Measurements from ENCODE around the gene IL3.

The IL3 gene, protein sequence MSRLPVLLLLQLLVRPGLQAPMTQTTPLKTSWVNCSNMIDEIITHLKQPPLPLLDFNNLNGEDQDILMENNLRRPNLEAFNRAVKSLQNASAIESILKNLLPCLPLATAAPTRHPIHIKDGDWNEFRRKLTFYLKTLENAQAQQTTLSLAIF

GRCh38 chr5:132060501-132061161 lies at the start of gene IL3:
TSS of gene IL3 (plus strand) at chr5:132060655. CDS start at chr5:132060707, 52 bp downstream.
- no peak for DNase-seq

- DNase-seq = no peak
Observed at GRCh38 chr5:132010989-132011621, 49.4 kb upstream of the IL3 start.

GRCh38 chr5:132011622-132012343 lies 48.7 kb upstream of the IL3 start, which contains the start of gene ACSL6:
TSS of gene ACSL6 (minus strand) at chr5:132011658. CDS start at chr5:132011553, 105 bp downstream.
- DNase-seq = no peak

DNA sequence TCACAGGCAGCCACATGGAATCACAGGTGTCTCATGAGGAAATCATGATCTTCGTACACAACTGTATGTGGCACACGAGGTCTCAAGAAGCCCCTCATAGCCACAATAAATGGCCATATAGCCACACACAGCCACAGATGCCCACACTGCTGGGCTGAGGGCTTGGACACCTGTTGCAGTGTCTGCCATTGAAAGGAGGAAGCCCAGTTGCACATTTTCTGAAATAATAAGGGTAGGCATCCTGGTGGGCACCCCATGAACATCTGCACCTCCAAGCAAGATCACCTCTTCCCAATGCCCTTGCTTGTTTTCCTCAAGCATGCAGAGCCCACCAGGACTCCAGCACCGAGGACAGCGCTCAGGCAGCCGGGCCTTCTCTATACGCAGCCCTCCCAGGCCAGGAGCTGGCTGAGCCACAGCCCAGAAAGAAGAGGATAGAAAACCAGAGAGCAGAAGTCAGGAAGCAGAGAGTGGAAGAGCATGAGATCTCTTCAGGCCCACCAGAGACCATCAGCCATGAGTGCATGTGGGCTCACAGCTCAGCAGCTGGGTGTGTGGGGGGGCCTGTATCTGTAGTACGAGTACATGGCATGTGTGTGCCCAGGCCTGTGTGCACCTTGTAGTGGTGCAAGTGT lies 48.0 kb upstream of the IL3 start:
- DNase-seq = no peak

- no peak for DNase-seq
Observed at GRCh38 chr5:132013006-132013689, 47.3 kb upstream of the IL3 start.

DNA sequence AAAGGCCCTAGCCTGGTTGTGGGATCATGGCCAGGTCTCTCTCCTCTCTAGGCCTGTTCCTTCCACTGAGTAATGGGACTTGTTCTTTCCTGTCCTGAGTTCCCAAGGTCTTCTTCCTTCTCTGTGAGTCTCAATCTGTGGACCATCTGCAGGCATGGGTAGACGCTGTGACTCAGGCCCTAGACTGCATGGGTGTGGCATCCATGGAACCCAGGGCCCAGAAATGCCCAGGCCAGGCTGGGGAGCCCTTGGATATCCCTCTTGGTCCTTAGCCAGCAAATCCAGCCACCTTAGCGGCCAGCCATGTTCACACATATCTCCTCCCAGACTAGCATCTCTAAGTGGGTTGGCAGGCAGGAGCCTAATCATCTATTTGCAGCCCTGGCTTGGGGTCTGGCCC lies 46.7 kb upstream of the IL3 start:
- no peak for DNase-seq

DNA sequence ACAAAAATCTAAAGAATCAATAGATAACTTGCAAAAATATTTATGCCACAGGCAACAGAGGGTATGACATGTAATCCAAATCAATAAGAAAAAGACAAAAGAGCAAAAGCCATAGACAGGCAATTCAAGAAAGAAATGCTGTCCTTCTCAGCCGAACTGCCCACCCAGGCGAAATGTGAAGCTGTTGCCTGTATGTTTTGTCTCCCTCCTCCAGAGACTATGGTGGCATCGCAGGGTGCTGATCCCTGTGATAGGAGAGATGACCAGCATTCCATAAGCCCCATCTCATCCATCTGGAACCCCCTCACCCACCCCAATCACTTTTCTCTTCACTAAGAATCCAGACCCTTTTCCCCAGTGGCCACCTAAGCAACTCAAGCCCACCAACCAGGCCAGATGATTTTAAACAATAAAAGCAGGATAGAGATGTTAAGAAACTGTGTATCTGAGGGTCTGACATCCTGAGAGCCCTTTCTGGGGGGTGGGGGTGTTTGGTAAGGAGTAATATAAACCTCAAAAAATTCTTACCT lies 43.7 kb upstream of the IL3 start:
- DNase-seq = no peak

GRCh38 chr5:132017316-132017715 lies 43.1 kb upstream of the IL3 start:
- no peak for DNase-seq

GRCh38 chr5:132017738-132018625 lies 42.5 kb upstream of the IL3 start:
- DNase-seq = no peak

DNA sequence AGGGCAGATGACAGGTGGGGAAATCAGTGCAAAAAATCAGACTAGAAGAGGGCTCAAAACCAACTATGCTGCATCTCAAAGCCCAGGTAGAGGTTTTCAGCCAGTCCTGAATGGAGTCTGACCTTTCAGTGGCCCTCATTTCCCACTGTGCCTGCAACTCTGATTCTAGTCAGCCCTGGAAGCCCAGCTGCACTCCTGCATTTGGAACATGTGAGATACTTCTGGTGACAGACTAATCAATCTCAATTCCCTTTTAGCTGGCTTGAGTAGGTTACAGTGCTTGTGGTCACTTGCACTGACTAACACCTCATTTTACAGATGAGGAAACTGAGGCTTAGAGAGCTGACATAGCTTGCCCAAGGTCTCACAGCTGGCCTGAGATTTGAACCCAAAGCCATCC lies 41.1 kb upstream of the IL3 start:
- no peak for DNase-seq

DNA sequence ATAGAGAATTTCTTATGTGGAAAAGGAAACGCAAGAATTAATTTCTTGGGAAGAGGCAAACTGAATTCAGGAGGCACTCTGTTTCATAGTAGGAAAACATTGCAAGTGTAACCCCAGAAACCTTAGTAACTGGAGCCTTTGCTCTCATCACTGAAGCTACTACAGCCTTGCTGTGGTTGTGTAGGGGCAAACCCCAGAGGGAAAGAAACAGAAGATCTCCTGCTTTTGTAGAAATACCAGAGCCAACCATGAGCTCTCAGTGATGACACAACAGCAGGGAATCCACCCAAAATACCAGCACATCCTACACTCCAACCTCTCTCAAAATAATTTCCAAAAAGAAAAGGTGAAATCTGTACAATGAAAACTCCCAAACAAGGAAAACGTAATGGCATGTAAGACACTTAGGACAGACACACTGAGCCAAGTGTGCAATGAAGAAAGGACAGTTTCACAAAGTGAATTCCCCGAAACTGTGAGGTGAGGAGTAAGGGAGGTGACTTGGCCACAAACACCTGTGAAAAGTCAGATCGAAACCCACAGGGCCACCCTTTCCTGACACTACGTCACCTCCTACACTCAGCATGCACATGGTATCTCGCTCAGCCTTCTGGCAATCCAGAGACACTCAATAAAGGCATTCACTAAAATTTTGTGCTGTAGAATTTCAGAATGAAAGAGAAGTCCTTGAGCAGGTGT lies 40.4 kb upstream of the IL3 start:
- DNase-seq = no peak

DNA sequence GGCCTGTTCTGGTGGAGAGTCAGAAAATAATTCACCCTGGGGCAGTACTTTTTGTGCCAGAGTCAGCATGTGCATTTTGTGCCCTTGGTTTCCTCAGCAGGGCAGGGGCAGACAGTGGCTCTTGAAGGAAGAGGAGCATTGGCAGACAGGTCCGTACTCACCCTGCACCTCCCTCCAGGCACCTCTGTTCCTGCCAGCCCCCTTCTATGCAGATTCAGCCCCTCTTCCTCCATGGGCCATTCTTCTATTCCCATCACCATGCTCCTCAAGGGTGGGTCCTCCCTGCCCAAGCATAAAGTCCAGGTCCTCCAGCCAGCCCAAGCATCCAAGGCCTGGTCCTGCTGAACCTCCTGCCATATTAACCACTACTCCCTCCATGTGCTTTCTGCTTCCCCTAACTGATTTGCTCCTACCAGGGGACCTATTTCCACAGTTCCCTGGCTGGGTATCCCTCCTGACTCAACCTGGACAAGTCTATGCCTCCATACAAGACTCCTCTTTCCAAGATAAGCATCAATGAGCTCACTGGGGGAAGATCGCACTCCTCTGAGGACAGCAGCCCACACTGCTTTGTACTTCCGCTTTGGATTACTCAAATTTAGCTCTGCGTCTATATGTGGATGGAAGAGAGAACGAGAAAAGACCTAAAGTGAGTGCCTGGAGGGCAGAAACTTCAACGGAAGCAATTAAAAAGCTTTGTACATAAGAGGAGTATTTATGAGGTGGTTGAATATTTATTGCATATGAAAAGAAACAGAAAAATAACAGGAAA lies 39.7 kb upstream of the IL3 start:
- DNase-seq = no peak

DNA sequence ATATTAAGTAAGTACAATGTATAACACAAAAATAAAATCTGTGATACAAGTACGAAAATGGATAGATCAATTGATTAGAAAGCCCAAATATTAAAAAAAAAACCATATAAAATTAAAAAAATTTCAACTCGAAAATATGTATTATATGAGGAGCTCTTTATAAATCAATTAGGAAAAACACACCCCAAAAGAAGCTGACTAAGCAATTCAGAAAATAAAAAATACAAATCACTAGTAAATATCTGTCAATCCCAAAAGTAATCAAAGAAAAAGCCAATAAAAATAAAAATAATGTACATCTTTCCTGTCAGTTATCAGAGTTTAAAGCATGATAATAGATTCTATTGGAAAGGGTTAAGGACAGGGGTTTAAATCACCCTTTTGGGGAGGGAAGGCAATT lies 38.8 kb upstream of the IL3 start:
- no peak for DNase-seq

DNA sequence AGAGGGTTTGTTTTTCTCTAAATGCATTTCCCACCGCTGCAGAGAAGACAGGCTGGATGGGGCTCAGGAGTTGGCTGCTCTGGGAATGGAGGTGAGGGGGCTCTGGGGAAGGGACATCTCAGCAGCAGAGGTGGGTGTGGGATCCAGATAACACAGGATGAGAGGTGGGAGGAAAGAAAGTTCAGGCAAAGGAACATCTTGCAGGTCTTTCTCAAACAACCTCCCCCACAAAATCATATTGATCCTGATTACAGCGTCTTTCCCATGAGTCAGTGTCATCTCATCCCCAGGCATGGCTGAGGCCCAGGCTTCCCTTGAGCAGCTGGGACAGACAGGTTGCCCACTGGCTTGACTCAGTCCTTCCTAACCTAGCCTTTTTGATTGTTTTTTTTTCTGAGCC lies 37.7 kb upstream of the IL3 start:
- no peak for DNase-seq

DNA sequence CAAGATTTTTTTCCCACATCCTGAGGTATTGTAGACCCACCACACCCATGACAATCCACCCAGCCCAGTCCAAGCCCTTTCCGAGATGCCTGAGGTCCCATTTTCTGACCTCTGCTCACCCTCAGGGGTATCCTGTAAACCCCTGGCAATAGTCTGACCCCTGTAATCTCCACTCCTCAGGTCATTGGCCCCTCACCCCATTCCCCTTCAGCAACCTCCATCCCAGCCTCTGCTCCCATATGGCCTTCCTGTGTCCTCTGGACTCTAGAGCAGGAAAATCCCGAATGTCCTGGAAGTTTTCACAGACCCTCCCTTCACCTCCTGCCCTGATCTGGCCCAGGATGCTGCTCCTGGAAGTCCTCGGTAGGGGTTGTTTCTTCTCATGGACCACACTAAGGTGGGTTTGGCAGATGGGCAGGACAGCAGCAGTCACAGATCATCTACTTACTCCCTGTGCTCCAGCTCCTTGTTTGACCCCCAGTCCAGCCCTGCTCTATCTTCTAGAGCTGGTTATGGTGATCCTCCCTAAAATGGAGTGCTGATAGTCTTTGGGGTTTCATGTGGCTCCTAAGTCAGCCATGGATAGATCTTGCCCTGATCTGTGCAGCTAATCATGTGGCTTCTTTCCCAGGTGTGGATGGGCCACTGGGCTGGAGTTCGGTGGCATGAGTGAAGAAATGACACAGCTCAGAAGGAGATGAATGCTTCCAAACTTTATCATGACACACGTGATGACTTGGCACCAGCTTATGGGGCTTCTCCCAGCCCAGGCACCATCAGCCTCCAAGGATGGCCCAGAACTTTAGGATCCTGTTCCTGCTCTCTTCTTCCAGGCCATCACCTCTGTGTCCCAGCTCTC lies 37.0 kb upstream of the IL3 start:
- no peak for DNase-seq

DNA sequence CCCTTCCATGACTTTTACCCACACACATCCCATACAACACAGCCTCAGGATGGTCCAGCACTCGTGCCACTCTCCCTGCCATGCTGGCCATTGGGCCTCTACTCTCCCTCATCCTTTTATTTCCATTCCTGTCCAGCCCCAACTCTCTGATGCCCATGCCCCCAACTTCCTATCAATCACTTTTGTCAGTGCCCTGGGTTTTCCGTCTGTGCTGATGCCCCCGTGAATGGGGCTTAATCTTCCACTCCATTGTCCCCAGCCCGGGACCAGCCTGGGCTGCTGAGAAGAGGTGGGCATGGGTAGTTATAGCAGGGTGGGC lies 36.4 kb upstream of the IL3 start:
- DNase-seq = no peak

- DNase-seq = no peak
Observed at GRCh38 chr5:132024789-132025402, 35.6 kb upstream of the IL3 start.

DNA sequence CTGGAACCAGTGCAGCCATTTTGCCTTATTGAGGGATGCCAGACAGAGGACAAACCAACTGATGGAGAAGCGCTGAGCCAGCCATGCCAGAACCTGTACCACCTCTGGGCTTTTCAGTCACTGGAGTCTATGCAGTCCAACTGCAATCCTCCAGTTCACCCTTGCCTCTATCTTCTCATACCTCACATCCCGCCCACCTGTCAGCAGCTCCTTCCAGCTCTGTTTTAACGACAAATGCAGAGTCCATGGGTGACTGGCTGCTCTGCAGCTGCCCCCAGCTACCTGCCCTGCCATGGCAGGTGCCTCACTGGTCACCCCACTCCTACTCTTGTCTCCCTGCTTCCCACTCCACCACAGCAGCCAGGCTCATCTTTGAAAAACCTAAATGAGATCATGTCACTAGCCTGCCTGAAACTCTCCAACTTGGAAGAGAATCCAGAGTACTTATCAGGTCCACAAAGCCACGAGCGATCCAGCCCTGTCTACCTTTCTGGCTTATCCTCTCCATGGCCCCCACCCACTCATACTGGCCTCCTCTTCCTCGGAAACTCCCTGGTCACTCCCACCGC lies 35.0 kb upstream of the IL3 start:
- no peak for DNase-seq

All from NCI-H1048 (cell line).